ENCODE results near the gene SETD1B. TPM values are rescaled to one million over a fixed set of nuclear protein-coding genes. Genes with fewer than 3 reads are reported as not detected.
A peak's percentile ranks its signal among the peaks of the same experiment; 100 is the strongest.
"Not testable (repeated sequence)": the region's sequence is repeated elsewhere in the genome, so short reads cannot be mapped to it uniquely, and the experiment has no call there.

SETD1B gene
- total RNA-seq, 6 donors from 2014 or later, result 9.3 to 47.1 (median 20.4) TPM

DNA sequence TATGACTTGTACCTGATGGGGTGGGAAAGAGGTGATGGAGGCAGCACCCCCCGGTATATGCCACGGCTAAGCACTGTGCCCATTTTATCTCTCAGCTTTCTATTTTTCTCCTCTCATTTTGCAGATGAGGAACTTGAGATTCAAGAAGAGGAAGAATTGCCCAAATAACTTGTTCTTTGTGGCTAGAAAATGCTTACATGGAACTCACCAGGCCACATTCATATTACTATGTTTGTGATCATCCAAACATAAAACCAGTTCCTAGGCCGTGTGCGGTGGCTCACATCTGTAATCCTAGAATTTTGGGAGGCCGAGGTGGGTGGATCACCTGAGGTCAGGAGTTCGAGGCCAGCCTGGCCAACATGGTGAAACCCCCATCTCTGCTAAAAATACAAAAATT, 70.3 kb downstream of the SETD1B start:
- no peak for DNase-seq
- Histone ChIP-seq H3K36me3 (no peaks in the 10 kb centered on the region), H3K27ac (no peak overlapping the region), H3K4me3 (no peak overlapping the region), H3K27me3 (no peaks in the 10 kb centered on the region), H3K4me1 (peaks cover 0 to 5% (median 0%) of the 10 kb centered on the region in 4 donors), H3K9me3 (no peaks in the 10 kb centered on the region)
- no peak for ATAC-seq (ENCODE audit: low FRiP score in 2 of 2)
- TF ChIP-seq, protein P1, sequence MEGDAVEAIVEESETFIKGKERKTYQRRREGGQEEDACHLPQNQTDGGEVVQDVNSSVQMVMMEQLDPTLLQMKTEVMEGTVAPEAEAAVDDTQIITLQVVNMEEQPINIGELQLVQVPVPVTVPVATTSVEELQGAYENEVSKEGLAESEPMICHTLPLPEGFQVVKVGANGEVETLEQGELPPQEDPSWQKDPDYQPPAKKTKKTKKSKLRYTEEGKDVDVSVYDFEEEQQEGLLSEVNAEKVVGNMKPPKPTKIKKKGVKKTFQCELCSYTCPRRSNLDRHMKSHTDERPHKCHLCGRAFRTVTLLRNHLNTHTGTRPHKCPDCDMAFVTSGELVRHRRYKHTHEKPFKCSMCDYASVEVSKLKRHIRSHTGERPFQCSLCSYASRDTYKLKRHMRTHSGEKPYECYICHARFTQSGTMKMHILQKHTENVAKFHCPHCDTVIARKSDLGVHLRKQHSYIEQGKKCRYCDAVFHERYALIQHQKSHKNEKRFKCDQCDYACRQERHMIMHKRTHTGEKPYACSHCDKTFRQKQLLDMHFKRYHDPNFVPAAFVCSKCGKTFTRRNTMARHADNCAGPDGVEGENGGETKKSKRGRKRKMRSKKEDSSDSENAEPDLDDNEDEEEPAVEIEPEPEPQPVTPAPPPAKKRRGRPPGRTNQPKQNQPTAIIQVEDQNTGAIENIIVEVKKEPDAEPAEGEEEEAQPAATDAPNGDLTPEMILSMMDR (IDR thresholded peaks at IDR 0.05), result no peak
- TF ChIP-seq POLR2AphosphoS5 (IDR thresholded peaks at IDR 0.05), result no peak
- TF ChIP-seq EP300 (IDR thresholded peaks at IDR 0.05), result no peak
- no peak for TF ChIP-seq POLR2A (IDR thresholded peaks at IDR 0.05)
- 72 to 75% methylated on average over 6 of the region's 6 CpGs for WGBS, 2 donors

DNA sequence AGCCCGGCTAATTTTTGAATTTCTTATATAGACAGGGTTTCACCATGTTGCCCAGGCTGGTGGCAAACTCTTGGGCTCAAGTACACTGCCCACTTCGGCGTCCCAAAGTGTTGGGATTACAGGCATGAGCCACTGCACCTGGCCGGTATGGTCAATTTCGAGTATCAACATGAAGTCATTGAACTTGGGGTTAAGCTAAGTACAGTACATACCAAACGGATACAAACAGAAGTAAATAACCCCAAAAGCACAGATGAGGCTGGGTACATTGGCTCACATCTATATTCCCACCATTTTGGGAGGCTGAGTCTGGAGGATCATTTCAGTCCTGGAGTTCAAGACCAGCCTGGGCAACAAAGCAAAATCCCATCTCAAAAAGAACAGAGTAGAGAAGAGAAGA, 71.8 kb downstream of the SETD1B start:
- 87 to 90% methylated on average over 6 of the region's 6 CpGs for WGBS, 2 donors
- Histone ChIP-seq H3K36me3 (no peaks in the 10 kb centered on the region), H3K4me3 (no peak overlapping the region), H3K27me3 (no peaks in the 10 kb centered on the region), H3K27ac (no peak overlapping the region), H3K4me1 (peaks cover 0 to 5% (median 0%) of the 10 kb centered on the region in 4 donors), H3K9me3 (no peaks in the 10 kb centered on the region)
- no peak for TF ChIP-seq POLR2AphosphoS5 (IDR thresholded peaks at IDR 0.05)
- no peak for ATAC-seq (ENCODE audit: low FRiP score in 2 of 2)
- DNase-seq, result no peak

DNA sequence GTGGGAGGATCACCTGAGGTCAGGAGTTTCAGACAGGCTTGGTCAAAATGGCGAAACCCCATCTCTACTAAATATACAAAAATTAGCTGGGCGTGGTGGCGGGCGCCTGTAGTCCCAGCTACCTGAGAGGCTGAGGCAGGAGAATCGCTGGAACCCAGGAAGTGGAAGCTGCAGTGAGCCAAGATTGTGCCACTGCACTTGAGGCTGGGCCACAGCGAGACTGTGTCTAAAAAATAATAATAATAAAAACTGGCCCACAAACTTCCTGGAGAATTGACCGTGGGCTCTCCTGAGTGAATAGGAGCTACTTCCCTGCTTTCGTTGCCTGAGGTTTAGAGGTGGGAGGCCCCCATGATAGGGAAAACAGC, 72.3 kb downstream of the SETD1B start:
- not testable (repeated sequence) for ATAC-seq (ENCODE audit: low FRiP score in 2 of 2); H3K36me3 ChIP-seq; H3K4me1 ChIP-seq; H3K9me3 ChIP-seq; DNase-seq; H3K27me3 ChIP-seq; H3K4me3 ChIP-seq
- 81 to 86% methylated on average over 8 of the region's 8 CpGs for WGBS, 2 donors
- peak overlapping the region in 1 of 4 donors; percentile 30 for H3K27ac ChIP-seq

Small RNA genes lying within 50 kb of the gene (small RNA-seq; reads per million reads assigned to genes)
- gene AC069503.3, result 0 reads per million in 4 donors

Other genes with a start within 250 kb of the SETD1B start
- 10 to 100 TPM; 29.5 to 81.7 (median 34.2) TPM for gene KDM2B, start 223.0 kb upstream of the SETD1B start, total RNA-seq
- gene ORAI1, start 177.5 kb upstream of the SETD1B start, total RNA-seq, result 10 to 100 TPM in 5 of 6 donors, 1 to 10 TPM in 1; 7.3 to 48.2 (median 34.3) TPM
- gene MORN3, start 134.4 kb upstream of the SETD1B start, total RNA-seq, result 1 to 10 TPM in 5 of 6 donors, under 1 TPM in 1; 0.69 to 5.6 (median 1.2) TPM
- 10 to 100 TPM in 5 of 6 donors, 1 to 10 TPM in 1; 8.9 to 23.0 (median 14.2) TPM for gene TMEM120B, start 91.3 kb upstream of the SETD1B start, total RNA-seq
- gene RHOF, start 10.3 kb upstream of the SETD1B start, total RNA-seq, result 100 to 1,000 TPM in 2 of 6 donors, 10 to 100 TPM in 4; 33.5 to 145 (median 45.5) TPM
- gene HPD, start 54.9 kb downstream of the SETD1B start, total RNA-seq, result 1 to 10 TPM in 5 of 6 donors, not detected in 1; 1.1 to 7.3 (median 1.7) TPM
- 10 to 100 TPM; 28.1 to 59.1 (median 43.6) TPM for gene PSMD9, start 84.8 kb downstream of the SETD1B start, total RNA-seq
- 10 to 100 TPM in 4 of 6 donors, 1 to 10 TPM in 2; 3.1 to 65.1 (median 12.7) TPM for gene CFAP251, start 114.6 kb downstream of the SETD1B start, total RNA-seq
- 10 to 100 TPM in 4 of 6 donors, 1 to 10 TPM in 2; 4.9 to 14.6 (median 12.7) TPM for gene BCL7A, start 217.9 kb downstream of the SETD1B start, total RNA-seq